Measurements from ENCODE around the gene STXBP1.

Gene STXBP1

DNA sequence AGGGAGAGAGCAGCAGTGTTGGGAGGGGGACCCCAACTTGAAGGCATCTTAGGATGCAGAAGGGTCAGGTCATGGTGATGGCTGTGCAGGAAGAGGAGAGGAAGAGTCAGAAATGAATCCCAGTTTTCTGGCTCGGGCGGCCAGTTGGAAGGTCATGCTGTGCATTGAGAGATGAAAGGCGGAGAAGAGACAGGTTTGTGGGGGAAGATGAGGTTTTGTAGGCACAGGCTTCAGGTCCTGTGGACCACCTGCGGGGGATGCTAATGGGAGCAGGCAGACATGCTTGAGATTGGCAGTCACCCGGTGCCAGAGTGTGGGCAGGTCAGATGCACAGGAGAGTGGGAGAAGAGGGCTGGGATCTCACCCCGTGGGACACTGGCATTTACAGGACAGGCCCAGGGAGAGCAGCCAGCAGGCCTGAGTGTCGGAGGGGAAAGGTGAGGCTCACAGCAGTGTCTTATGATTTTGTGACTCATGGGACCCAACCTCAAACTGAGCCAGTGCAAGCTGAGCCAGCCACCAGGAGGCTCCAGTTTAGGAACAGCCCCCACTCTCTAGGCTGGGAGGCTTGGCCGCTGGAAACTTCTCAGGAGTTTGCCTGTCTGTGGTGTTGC is 17.5 kb downstream of the STXBP1 start:
- FAIRE-seq (no peak), DNase-seq (ENCODE audit: insufficient read length) (no peak)
- TF ChIP-seq POLR2AphosphoS5 (IDR thresholded peaks at IDR 0.05; ENCODE audit: low read depth, low read length): no peak
- no peak for TF ChIP-seq POLR2A (IDR thresholded peaks at IDR 0.05; ENCODE audit: low read depth, low read length)
- TF ChIP-seq TAF1 (IDR thresholded peaks at IDR 0.05; ENCODE audit: borderline replicate concordance, low read depth, low read length): no peak

DNA sequence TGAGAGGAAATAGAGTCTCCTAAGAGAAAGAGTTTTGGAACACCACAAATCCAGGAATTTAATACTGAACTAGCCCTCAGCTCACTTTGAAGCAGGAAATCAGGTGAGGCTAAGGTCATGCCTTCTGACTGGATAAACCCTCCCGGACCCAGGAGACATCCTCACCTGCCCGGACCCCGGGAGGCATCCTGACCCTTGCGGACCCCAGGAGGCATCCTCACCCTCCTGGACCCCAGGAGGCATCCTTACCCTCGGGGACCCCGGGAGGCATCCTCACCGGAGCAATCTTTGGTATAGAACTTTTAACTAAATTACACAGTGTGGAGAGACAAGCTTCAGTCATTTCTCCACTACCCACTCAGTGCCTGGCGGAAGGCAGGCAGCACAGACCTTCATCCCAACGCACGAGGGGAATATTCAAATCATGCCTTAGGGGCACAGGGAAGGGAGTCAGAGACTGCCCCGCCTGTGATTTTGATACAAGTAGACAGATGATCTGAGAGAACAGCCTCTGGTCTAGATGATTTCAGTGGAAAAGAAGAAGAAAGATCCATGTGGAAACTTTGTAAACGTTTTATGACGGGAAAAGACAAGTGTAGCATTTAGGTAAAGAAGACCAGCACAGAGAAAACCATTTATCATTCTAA is 21.3 kb downstream of the STXBP1 start:
- no peak for FAIRE-seq
- no peak for DNase-seq (ENCODE audit: insufficient read length)
- TF ChIP-seq POLR2AphosphoS5 (IDR thresholded peaks at IDR 0.05; ENCODE audit: low read depth, low read length) (no peak), TAF1 (IDR thresholded peaks at IDR 0.05; ENCODE audit: borderline replicate concordance, low read depth, low read length) (no peak), POLR2A (IDR thresholded peaks at IDR 0.05; ENCODE audit: low read depth, low read length) (no peak)

DNA sequence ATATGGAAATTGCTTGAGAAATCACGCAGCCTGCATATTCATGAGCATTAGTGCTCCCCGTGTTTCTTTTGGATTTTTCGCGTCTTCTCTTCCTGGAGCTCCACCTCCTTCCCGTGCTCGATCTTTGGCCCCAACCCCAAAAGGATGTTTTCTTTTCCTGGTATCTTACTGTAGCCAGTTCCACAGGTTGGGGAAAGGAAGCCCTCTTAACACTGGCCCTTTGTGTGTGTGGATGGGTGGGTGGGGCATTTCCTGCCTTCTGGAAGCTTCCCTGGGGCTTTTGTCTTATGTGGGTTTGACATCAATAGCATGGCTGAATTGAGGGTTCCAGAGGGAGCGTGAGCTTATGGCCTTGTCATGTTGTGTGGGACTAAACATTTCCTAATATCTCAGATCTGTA is 21.9 kb downstream of the STXBP1 start:
- FAIRE-seq (no peak), DNase-seq (ENCODE audit: insufficient read length) (no peak)
- TF ChIP-seq POLR2AphosphoS5 (IDR thresholded peaks at IDR 0.05; ENCODE audit: low read depth, low read length) (no peak), POLR2A (IDR thresholded peaks at IDR 0.05; ENCODE audit: low read depth, low read length) (no peak), TAF1 (IDR thresholded peaks at IDR 0.05; ENCODE audit: borderline replicate concordance, low read depth, low read length) (no peak)

DNA sequence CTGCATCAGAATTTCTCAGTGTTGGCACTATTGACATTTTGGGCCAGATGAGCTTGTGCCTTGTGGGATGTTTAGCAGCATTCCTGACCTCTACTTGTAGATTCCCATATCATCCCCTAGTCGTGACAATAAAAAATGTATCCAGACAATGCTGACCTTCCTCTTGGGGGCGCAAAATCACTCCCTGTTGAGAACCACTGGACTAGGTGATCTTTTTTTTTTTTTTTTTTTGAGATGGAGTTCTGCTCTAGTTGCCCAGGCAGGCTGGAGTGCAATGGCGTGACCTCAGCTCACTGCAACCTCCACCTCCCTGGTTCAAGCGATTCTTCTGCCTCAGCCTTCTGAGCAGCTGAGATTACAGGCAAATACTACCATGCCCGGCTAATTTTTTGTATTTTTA is 22.6 kb downstream of the STXBP1 start:
- no peak for DNase-seq (ENCODE audit: insufficient read length)
- FAIRE-seq: no peak

DNA sequence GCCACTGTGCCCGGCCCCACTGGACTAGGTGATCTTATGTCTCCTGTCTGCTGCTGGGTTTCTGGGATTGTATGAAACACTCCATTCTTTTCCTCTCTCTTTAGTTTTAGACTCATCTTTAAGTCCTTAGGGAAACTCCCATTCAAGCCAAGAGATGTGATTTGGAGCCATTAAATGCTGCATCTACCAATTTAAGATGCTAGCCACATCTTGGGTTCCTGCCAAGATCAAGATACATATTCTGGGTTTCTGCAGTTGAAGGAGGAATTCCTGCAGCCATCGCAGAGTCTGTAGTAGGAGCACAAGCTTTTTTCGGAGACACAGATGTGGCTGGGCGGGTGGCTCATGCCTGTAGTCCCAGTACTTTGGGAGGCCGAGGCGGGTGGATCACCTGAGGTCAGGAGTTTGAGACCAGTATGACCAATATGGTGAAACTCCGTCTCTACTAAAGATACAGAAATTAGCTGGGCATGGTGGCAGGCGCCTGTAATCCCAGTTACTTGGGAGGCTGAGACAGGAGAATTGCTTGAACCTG is 23.2 kb downstream of the STXBP1 start:
- TF ChIP-seq TAF1 (IDR thresholded peaks at IDR 0.05; ENCODE audit: borderline replicate concordance, low read depth, low read length) (no peak), POLR2AphosphoS5 (IDR thresholded peaks at IDR 0.05; ENCODE audit: low read depth, low read length) (no peak), POLR2A (IDR thresholded peaks at IDR 0.05; ENCODE audit: low read depth, low read length) (no peak)
- DNase-seq (ENCODE audit: insufficient read length): no peak
- FAIRE-seq: no peak

More for the DNA sequence above, 22.6 kb downstream of the STXBP1 start:
- no peak for TF ChIP-seq POLR2A (IDR thresholded peaks at IDR 0.05; ENCODE audit: low read depth, low read length)
- no peak for TF ChIP-seq TAF1 (IDR thresholded peaks at IDR 0.05; ENCODE audit: borderline replicate concordance, low read depth, low read length)
- no peak for TF ChIP-seq POLR2AphosphoS5 (IDR thresholded peaks at IDR 0.05; ENCODE audit: low read depth, low read length)

DNA sequence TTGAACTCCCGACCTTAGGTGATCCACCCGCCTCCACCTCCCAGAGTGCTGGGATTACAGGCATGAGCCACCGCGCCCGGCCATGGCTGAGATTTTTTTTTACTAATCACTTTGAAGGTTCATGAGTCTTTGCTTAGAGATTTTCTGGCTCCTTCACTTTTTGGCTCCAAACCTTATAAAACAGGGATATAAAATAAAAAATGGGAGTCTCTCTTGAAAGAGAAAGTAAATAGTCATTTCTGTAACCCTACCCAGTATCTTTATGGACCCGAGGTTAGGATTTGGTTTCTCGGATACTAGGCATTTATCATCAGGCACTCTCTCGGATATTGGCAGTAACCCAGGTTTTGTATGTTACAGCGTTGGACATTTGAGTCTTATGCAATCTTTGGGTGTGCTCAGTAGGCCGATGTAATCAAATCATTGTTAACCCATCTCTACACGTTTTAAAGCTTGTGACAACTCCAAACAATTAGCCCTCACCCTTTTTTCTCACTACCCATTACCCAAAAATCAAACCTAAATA is 25.3 kb downstream of the STXBP1 start:
- TF ChIP-seq POLR2AphosphoS5 (IDR thresholded peaks at IDR 0.05; ENCODE audit: low read depth, low read length) (no peak), TAF1 (IDR thresholded peaks at IDR 0.05; ENCODE audit: borderline replicate concordance, low read depth, low read length) (no peak), POLR2A (IDR thresholded peaks at IDR 0.05; ENCODE audit: low read depth, low read length) (no peak)
- FAIRE-seq (no peak), DNase-seq (ENCODE audit: insufficient read length) (no peak)

DNA sequence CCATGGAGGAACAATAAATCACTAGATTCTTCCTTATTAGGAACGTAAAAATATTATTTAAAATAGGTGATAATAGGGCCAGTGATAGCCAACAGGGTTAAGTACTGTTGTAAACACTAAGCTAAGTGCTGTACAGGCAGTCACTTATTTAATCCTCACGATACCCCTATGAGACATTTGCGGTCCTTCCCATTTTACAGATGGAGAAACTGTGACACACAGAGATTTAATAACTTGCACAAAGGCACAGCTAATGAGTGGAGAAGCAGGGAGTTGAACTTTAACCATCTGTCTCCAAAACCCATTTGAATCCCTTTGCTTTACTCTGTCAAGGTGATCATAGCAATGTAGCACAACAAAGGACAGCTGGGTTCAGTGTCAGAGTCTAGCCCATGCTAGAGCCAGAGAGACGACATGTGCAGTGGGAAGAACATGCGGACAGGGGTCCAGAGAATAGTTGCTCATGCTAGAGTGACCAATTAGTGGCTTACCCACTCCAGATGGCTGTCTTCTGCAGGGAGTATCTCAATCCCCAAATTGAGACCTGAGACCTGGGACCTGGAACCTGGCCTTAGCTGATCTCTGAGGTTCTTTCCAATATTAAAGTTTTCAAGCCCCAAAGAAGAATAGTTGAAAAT is 28.9 kb downstream of the STXBP1 start:
- TF ChIP-seq TAF1 (IDR thresholded peaks at IDR 0.05; ENCODE audit: borderline replicate concordance, low read depth, low read length) (no peak), POLR2A (IDR thresholded peaks at IDR 0.05; ENCODE audit: low read depth, low read length) (no peak), POLR2AphosphoS5 (IDR thresholded peaks at IDR 0.05; ENCODE audit: low read depth, low read length) (no peak)
- DNase-seq (ENCODE audit: insufficient read length): no peak
- no peak for FAIRE-seq

DNA sequence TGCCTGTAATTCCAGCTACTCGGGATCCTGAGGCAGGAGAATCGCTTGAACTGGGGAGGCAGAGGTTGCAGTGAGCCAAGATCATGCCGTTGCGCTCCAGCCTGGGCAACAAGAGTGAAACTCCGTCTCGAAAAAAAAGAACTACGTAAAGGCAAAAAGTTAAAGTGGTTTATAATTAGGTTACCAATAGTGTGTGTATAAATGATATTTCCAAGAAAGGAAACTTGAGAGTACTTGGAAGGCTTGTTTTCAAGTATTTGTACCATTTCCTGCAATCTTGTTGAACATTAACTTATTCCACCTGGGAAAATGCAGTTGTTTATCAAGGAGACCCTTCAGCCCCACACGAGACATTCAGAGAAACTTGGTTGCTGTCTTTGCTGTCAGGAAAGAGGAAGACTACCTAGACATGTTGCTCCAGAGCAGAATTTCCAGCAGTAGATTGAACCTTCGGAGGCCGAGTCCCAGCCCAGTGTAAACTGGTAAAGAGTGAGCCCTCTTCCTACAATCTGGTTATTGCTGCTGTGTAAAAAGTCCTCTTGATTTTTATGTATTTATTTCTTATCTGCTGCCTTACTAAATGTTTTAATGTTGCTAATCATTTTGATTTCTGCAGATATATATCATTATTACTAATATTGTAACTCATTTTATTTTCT is 30.1 kb downstream of the STXBP1 start:
- no peak for DNase-seq (ENCODE audit: insufficient read length)
- TF ChIP-seq POLR2A (IDR thresholded peaks at IDR 0.05; ENCODE audit: low read depth, low read length): no peak
- no peak for FAIRE-seq

DNA sequence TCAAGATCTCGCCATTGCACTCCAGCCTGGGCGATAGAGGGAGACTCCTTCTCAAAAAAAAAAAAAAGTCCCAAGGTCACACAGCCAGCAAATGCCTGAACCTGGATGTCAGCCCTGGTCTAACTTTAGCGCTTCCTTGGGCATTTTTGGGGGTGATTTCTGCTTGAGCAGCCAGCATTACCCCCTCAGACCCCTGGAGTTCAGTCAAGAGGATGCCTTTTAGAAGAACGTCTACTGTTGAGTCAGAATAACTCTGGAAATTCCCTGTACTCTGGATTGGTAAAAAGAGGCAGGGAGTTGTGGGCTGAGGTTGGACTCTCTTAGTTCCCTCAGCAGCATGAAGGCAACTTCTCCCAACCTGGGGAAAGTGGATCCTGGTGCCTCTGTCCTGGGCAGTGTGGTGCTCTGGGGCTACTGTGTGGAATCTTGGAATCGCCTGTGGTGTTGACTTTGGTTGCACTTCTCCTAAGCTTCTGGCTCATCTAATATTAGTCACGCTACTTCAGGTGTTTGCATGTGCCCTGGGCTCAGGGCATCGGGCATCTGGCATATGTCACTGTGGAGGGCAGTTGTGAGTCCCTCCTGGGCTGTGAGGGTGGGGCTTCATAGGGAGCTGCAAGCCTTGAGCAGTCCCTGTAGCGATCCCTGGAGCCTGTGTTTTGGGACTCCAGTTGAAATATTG is 32.2 kb downstream of the STXBP1 start:
- no peak for FAIRE-seq
- TF ChIP-seq POLR2AphosphoS5 (IDR thresholded peaks at IDR 0.05; ENCODE audit: low read depth, low read length) (no peak), POLR2A (IDR thresholded peaks at IDR 0.05; ENCODE audit: low read depth, low read length) (no peak), TAF1 (IDR thresholded peaks at IDR 0.05; ENCODE audit: borderline replicate concordance, low read depth, low read length) (no peak)
- no peak for DNase-seq (ENCODE audit: insufficient read length)

DNA sequence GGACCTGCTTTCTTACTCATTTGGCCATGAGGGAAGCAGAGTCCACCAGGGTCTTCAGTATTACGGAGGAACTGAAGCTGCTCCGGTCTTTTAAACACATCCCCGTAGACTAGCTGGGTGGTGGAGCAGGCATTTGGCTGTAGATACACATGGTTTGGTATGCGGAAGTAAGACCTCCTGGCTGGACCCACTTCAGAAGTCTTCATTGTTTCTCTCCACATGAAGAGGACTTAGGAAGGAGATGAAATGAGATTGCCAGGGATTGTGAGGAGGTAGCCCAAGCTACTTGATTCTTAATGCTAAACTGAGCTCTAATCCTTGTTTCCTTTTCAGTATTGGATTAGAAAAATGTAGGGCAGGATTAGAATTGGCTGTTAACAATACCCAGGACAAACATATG is 32.9 kb downstream of the STXBP1 start:
- no peak for DNase-seq (ENCODE audit: insufficient read length)
- FAIRE-seq: no peak
- TF ChIP-seq POLR2AphosphoS5 (IDR thresholded peaks at IDR 0.05; ENCODE audit: low read depth, low read length): no peak
- TF ChIP-seq POLR2A (IDR thresholded peaks at IDR 0.05; ENCODE audit: low read depth, low read length): no peak
- TF ChIP-seq TAF1 (IDR thresholded peaks at IDR 0.05; ENCODE audit: borderline replicate concordance, low read depth, low read length): no peak

DNA sequence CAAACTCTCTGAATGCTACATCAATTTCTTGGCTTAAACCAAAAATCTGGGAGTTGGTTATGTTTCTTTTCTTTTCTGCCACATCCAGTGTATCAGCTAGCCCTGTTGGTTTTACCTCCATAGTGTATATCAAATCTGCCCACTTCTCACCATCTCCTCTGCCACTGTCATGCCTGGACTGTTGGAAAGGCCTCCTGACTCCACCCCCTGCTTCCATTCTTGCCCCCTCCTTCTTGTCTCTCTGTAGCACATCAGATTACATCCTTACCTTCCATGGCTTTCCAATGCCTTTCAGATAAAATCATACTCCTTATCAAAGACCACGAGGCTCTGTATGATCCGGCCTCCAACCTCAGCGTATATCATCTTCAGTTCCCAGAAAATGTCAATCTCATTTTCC is 35.4 kb downstream of the STXBP1 start:
- TF ChIP-seq POLR2A (IDR thresholded peaks at IDR 0.05; ENCODE audit: low read depth, low read length): no peak
- no peak for TF ChIP-seq POLR2AphosphoS5 (IDR thresholded peaks at IDR 0.05; ENCODE audit: low read depth, low read length)
- TF ChIP-seq TAF1 (IDR thresholded peaks at IDR 0.05; ENCODE audit: borderline replicate concordance, low read depth, low read length): no peak
- DNase-seq (ENCODE audit: insufficient read length) (no peak), FAIRE-seq (no peak)
